GM12891 (cell line): ENCODE results near the gene PABPN1.

Source experiments
- DNase-seq: peaks from one replicate; pipeline ENCODE4 v3.0.0; 2011; ENCODE audit warnings: low spot score; ENCODE audit not compliant: insufficient read length
- FAIRE-seq: peaks from 2 replicates; lab custom pipeline; 2011; peaks lifted over from hg19 to GRCh38; lab: Jason Lieb, UNC
- PAX5 ChIP-seq: IDR thresholded peaks from 2 replicates; pipeline ENCODE4 v1.6.1; 2011; ENCODE audit warnings: low read length, moderate library complexity, mild to moderate bottlenecking; ENCODE audit not compliant: insufficient read depth, severe bottlenecking
- POLR2A ChIP-seq: IDR thresholded peaks from 2 replicates; pipeline ENCODE4 v1.6.1; 2011; ENCODE audit warnings: low read depth, low read length, control low read depth
- POLR2AphosphoS5 ChIP-seq: IDR thresholded peaks from 2 replicates; pipeline ENCODE4 v1.6.1; 2011; ENCODE audit warnings: low read depth, low read length, control low read depth
- POU2F2 ChIP-seq: IDR thresholded peaks from 2 replicates; pipeline ENCODE4 v1.6.1; 2011; ENCODE audit warnings: low read depth, mild to moderate bottlenecking, control low read depth, low read length, moderate library complexity
- SPI1 ChIP-seq: IDR thresholded peaks from 2 replicates; pipeline ENCODE4 v1.6.1; 2011; ENCODE audit warnings: low read depth, low read length, control low read depth
- TAF1 ChIP-seq: IDR thresholded peaks from 2 replicates; pipeline ENCODE4 v1.6.1; 2011; ENCODE audit warnings: low read depth, low read length, control low read depth

The PABPN1 gene

DNA sequence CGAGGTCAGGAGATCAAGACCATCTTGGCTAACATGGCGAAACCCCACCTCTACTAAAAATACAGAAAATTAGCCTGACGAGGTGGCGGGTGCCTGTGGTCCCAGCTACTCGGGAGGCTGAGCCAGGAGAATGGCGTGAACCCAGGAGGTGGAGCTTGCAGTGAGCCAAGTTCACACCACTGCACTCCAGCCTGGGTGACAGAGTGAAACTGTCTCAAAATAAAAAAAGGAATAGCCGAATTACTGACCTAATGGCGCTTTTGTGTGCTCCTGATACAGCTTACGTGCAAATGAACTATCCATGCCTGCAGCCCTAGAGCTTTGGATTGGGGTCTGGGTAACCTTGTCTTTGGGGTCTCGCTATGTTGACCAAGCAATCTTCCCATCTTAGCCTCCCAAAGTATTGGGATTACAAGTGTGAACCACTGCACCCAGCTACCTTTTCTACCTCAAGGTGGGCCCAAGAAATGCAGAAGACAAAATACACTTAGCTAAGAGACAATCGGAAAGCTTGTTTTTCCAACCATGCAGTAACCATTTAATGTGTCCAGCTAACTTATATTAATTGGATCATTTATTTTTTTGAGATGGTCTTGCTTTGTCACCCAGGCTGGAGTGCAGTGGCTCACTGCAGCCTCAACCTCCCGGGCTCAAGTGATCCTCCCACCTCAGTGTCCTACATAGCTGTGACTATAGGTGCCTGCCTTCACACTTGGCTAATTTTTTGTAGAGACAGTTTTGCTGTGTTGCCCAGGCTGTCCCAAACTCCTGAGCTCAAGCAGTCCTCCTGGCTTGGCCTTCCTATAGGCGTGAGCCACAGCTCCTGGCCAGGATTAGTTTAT, 5.5 kb downstream of the PABPN1 start:
- no peak for DNase-seq
- no peak for FAIRE-seq
- peak; percentile 86 for TF ChIP-seq POLR2AphosphoS5
- TF ChIP-seq POLR2A = peak; percentile 70
- no peak for TF ChIP-seq TAF1

DNA sequence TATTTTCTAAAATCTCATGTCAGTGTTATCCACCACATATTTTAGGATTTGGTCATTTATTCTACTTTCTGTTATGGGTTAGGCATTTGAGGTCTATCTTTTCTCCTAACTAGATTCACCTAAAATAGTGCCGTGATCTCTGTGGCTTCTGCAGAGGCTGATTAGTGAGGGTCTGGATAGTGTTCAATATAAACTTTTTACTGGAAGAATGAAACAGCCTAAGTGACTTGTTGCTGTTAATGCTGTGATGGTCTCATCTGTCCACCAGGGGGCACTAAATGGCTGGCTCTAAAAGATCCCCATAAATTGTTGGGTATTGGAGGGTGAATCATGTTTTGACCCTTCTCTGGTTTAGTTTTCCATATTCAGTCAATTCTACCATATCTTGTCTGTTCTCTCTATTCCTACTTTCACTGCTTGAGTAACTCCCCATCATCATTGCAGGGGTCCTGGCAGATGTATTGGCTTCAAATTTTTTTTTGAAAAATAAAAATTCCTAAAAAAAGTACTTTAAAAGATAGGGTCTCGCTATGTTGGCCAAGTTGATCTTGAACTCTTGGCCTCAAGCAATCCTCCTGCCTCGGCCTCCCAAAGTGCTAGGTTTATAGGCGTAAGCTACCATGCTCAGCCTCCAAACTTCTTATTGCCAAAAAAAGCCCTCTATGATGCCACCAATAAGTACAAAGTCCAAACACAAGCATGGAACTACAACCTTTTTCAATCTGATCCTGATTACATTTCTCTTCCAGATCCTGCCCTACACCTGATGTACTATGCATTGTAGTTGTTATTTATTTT, 6.9 kb downstream of the PABPN1 start:
- DNase-seq (peak; percentile 63), FAIRE-seq (peak; percentile 66)
- TF ChIP-seq POU2F2 = peak; percentile 36; the same call in 1 of the 2 replicates
- TF ChIP-seq PAX5 = no peak

DNA sequence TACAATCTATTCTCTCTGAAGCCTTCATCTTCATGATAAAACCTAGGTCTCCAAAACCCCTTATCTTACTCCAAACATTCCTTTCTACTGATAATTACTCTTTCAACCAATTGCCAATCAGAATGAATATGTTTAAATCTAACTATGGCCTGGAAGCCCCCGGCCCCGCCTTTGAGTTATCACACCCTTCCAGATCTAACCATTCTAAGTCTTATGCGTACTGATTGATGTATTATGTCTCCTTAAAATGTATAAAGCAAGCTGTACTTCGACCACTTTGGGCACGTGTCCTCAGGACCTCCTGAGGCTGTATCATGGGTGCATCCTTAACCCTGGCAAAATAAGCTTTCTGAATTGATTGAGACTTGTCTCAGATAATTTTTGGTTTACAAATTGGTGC, 14.4 kb downstream of the PABPN1 start:
- no peak for TF ChIP-seq POU2F2
- TF ChIP-seq SPI1 = no peak
- TF ChIP-seq POLR2A = no peak
- no peak for TF ChIP-seq PAX5
- no peak for TF ChIP-seq POLR2AphosphoS5
- TF ChIP-seq TAF1 = no peak
- DNase-seq = no peak
- no peak for FAIRE-seq

GRCh38 chr14:23339506-23340268, 18.4 kb downstream of the PABPN1 start:
- DNase-seq (no peak), FAIRE-seq (no peak)
- no peak for TF ChIP-seq PAX5

DNA sequence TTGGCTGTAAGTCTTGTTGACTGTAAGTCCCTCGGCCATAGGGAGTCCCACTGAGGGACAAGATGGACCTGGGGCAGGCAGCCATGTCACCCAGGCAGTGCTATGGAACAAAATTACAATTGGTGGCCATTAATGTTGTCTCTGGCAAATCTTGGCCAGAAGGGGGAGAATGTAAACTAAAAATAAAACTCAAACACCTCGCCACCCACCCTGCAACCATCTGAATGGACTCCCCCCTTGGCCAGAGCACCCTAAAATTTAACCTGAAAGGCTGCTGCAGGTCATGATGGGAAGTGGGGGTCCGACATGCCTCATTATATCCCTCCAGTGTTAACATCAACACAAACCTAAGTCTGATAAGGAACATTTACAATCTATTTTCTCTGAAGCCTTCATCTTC, 23.2 kb downstream of the PABPN1 start:
- DNase-seq = no peak
- TF ChIP-seq SPI1 = no peak
- no peak for FAIRE-seq

DNA sequence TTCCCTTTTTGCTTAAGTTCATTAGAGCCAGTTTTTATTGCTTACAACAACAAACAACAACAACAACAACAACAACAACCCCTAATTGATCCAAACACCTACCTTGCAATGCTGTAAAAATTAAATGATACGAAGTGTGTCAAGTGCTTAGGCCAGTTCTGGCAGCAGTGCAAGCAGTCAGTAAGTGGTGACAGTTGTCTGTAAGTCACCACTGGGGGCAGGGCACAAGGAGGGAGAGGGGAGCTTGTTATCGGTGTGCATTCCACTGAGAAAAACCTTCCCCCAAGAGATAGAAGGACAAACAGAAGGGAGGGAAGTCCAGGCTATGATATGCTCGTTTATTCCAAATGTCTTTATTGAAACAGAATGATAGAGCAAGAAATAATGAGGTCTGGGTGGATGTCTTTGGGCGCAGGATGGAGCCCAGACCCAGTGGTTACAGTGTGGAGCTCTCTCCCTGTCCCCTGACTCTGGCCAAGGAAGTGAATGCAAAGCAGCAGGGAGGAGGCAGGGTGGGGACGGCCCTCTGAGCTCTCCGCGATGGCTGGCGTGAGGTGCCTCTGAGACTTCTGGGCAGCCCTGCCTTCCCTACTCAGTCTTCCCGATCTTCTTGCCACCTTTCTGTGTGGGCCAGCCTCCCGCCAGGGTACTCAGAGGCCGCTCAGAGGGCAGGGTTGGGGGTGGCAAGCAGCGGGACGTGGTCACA, 24.9 kb downstream of the PABPN1 start:
- TF ChIP-seq POLR2A = no peak
- no peak for TF ChIP-seq POLR2AphosphoS5
- TF ChIP-seq TAF1 = no peak
- no peak for TF ChIP-seq POU2F2
- no peak for TF ChIP-seq PAX5
- no peak for TF ChIP-seq SPI1
- no peak for DNase-seq
- no peak for FAIRE-seq

GRCh38 chr14:23346693-23347405, 25.6 kb downstream of the PABPN1 start:
- DNase-seq (no peak), FAIRE-seq (no peak)
- no peak for TF ChIP-seq POLR2A
- no peak for TF ChIP-seq POU2F2
- no peak for TF ChIP-seq SPI1
- TF ChIP-seq POLR2AphosphoS5 = no peak
- no peak for TF ChIP-seq TAF1
- no peak for TF ChIP-seq PAX5

DNA sequence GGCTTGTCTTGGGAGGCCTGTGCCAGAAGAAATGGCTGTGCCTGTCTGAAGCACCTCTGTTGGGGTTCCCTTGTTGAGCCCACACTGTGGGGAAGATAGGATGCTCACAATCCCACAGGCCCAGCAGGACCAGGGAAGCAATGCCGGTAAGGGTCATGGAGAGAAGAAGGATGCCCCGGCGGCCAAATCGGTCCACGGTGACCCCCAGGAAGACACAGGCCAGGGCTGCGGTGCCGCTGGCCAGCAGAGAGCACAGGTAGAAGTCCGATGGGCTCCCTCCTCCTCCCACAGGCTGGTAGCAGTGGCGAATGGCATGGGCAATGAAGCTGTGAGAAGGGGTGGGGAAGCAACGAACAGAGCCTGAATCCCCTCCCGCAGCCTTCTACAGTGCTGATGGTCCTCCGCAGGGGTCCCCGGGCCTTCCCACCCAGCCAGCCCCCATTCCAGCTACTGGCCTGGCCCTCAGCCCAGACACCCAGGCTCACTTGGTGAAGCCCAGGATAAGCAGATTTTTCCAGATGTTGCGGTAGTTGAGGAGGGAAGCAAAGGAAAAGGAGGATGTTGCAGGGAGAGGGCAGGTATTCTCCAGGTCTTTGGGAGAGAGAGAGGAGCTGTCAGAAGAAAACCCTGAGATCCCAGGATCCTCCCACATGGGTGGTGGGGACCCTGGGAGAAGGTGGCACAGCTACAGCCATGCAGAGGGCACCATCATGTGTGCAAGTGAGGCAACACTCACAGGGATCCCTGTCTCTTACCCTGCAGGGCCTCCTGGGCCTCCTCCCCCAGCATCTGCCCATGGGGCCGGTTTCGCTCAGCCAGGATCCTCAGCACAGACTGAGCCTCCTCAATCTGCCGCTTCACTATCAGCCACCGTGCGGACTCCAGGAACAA, 26.4 kb downstream of the PABPN1 start:
- TF ChIP-seq POU2F2 (no peak), SPI1 (no peak), PAX5 (no peak), POLR2A (no peak), TAF1 (no peak)
- DNase-seq = no peak
- FAIRE-seq = no peak
